Activated T-helper 1 cell treated with anti-CD3 and anti-CD28 coated beads, Interleukin-12 subunit alpha, Interleukin-12 subunit beta, Interleukin-2, Interleukin-4 antibody, amounts not matched to agents 30 ng/mL and 10 ng/mL and 1 ng/mL, durations not matched to agents 14 hours and 24 hours and 36 hours (primary cell): ENCODE data around the gene HACD2. TPM values are rescaled to one million over a fixed set of nuclear protein-coding genes. Genes with fewer than 3 reads are reported as not detected.

ENCODE experiments used
- DNase-seq: peaks from one replicate; pipeline ENCODE4 v3.0.0; 2021; ENCODE audit warnings: low spot score
- H3K27ac Mint-ChIP-seq: one replicate; pipeline ENCODE4 v1.8.0; 2021; ENCODE audit warnings: mild to moderate bottlenecking, mixed read lengths
- H3K27me3 Mint-ChIP-seq: one replicate; pipeline ENCODE4 v1.8.0; 2022; ENCODE audit warnings: mild to moderate bottlenecking, moderate library complexity, mixed read lengths; ENCODE audit not compliant: insufficient read depth
- H3K36me3 Mint-ChIP-seq: one replicate; pipeline ENCODE4 v1.8.0; 2021; ENCODE audit warnings: low read depth, mixed read lengths
- H3K4me1 Mint-ChIP-seq: one replicate; pipeline ENCODE4 v1.8.0; 2021; ENCODE audit warnings: low read depth, mixed read lengths
- H3K4me3 Mint-ChIP-seq: one replicate; pipeline ENCODE4 v1.8.0; 2021; ENCODE audit warnings: mild to moderate bottlenecking, moderate library complexity, mixed read lengths
- H3K9me3 Mint-ChIP-seq: one replicate; pipeline ENCODE4 v1.8.0; 2021; ENCODE audit warnings: mixed read lengths
- intact Hi-C: fragments of 100-400 bp; cut with micrococcal nuclease; formaldehyde crosslinking; loops from one replicate; pipeline ENCODE4 v1.15.1; 2024
- total RNA-seq: library from RNA; stranded (reverse); gene quantifications from 2 replicates; pipeline ENCODE4 v1.2.3, GENCODE V29; 2022

The HACD2 gene
- total RNA-seq, 1 donor from 2014 or later, result 31.5 TPM

DNA sequence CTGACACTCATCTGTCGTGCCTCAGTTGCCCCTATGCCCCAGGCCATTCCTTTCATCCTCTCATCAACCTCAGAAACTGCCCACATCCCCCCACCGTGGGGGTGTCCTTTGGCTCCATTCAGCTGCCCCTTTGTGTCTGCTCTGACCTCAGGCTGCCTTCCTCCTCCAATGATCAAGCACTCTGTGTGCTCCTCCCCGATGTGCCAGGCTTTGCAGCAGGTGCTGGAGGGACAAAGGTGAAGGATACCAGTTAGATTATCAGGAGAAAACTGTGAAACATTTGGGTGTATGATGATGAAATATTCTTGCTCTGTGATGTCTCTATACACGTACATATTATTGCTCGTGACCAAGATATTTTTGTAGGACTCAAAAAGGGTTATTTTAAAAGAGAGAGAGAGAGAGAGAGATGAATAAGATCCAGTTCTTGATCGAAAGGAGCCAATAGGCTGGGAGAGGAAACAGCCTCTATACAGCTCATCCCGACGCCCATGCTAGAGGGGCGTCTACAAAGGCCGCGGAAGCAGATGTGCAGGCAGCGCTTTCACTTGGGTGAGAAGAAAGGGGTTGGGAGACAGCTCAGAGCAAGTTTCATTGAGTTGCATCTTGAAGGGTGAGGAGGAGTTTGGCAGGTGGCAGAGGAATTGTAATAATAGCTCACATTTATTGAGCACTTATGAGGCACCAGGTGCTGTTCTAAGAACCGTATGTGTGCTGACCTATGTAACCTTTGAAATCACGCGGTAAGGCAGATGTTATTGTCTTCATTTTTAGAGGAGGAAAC, 107.7 kb downstream of the HACD2 start:
- Mint-ChIP-seq H3K9me3 (no peaks in the 10 kb centered on the region), H3K4me3 (no peak overlapping the region), H3K36me3 (no peaks in the 10 kb centered on the region), H3K4me1 (no peaks in the 10 kb centered on the region), H3K27ac (no peak overlapping the region), H3K27me3 (peaks cover 3% of the 10 kb centered on the region)
- intact Hi-C loops, result no loop called here
- no peak for DNase-seq

DNA sequence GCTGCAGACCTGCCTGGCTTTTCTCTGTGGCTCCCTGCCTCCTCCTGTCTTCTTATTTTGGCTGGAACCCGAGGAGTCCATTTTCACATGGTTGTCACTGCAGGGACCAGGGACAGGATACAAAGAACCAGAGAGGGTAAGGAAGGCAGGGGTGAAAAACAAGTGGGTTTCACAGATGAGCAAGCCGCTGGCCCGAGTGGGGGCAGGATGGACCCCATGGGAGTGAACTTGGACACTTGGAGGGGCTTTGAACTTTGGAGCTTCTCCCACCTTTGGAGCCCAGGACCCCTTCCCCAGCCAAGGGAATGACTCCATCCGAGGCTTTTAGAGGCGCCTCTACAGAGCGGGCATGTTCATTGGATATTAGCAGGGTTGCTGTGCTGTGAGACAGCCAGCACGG, 109.1 kb downstream of the HACD2 start:
- no peak overlapping the region for H3K27ac Mint-ChIP-seq
- H3K27me3 Mint-ChIP-seq, result peaks cover 3% of the 10 kb centered on the region
- no peaks in the 10 kb centered on the region for H3K36me3 Mint-ChIP-seq
- H3K4me3 Mint-ChIP-seq, result no peak overlapping the region
- no peaks in the 10 kb centered on the region for H3K4me1 Mint-ChIP-seq
- H3K9me3 Mint-ChIP-seq, result no peaks in the 10 kb centered on the region
- intact Hi-C loops, result no loop called here
- no peak for DNase-seq

DNA sequence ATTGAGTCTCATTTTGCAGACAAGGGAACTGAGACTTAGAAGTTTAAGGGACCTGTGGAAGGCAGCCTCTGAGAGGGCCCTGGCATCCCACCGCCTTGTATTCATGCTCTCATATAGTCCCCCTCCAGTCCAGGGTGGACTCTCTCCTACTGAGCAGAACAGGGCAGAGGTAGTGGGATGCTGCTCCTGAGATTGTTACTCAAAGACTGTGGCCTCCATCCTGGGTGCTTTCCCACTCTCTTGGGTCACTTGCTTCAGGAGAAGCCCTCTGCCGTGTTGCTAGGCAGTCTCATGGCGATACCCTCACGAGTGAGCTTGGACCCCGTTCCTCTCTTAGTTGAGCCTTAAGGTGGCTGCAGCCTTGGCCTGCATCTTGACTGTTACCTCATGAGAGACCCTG, 113.7 kb downstream of the HACD2 start:
- Mint-ChIP-seq H3K4me1 (no peaks in the 10 kb centered on the region), H3K36me3 (no peaks in the 10 kb centered on the region), H3K27me3 (peaks cover 8% of the 10 kb centered on the region), H3K4me3 (no peak overlapping the region), H3K9me3 (no peaks in the 10 kb centered on the region), H3K27ac (no peak overlapping the region)
- intact Hi-C loops, result no loop called here
- DNase-seq, result no peak

DNA sequence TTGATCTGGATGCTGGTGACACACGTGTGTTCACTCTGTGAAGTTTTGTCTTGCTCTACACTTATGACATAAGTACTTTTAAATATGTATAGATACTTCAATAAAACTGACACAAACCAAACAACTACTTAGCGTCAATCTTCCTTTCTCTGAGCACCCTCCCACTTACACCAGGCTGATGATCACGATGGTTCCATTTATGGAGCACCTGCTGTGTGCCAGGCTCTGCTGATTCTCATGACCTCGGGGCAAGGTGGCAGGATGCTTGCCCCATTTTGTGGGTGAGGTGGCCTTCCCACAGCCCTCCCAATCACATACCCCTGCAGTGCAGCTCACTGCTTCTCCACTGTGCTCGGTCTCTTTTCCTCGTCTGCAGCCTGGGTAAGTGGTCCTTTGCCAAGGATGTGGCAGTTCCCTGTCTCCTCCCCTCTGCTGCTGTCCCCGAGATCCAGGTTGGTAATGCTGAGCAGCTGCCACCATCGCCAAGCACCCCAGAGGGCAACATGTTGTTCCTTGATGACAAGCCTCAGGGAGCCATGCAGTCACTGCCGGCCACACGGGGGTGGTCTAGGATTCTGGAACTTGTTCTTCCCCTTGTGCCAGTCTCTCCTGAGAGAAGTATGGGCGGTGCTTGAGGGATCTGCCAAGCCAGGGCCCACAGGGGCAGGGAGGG, 115.4 kb downstream of the HACD2 start:
- intact Hi-C loops, result no loop called here
- H3K36me3 Mint-ChIP-seq, result no peaks in the 10 kb centered on the region

DNA sequence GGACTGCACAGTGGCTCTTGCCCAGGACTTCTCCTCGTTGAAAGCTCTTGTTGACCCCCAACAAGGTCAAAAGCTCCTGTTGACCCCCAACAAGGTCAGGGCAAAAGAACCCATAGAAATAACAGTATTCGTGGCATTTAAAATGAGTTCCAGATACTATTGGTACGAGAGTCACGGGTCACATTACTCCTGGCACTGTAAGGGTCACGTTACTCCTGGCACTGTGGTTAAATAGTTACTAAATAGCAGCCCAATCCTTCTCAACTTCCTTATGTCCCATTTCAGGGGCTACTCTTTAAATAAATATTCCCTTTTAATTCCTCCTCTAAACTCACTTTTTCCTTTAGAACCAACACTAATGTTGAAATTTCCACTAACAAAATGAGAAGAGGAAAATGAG, 117.8 kb downstream of the HACD2 start:
- DNase-seq, result no peak
- peaks cover 15% of the 10 kb centered on the region for H3K27me3 Mint-ChIP-seq
- H3K36me3 Mint-ChIP-seq, result no peaks in the 10 kb centered on the region
- no peaks in the 10 kb centered on the region for H3K4me1 Mint-ChIP-seq
- no peak overlapping the region for H3K4me3 Mint-ChIP-seq
- no peak overlapping the region for H3K27ac Mint-ChIP-seq
- no peaks in the 10 kb centered on the region for H3K9me3 Mint-ChIP-seq
- intact Hi-C loops, result no loop called here

More for the DNA sequence above, 115.4 kb downstream of the HACD2 start:
- DNase-seq, result no peak
- H3K27ac Mint-ChIP-seq, result no peak overlapping the region
- peaks cover 5% of the 10 kb centered on the region for H3K27me3 Mint-ChIP-seq
- H3K4me1 Mint-ChIP-seq, result no peaks in the 10 kb centered on the region
- H3K4me3 Mint-ChIP-seq, result no peak overlapping the region
- no peaks in the 10 kb centered on the region for H3K9me3 Mint-ChIP-seq

DNA sequence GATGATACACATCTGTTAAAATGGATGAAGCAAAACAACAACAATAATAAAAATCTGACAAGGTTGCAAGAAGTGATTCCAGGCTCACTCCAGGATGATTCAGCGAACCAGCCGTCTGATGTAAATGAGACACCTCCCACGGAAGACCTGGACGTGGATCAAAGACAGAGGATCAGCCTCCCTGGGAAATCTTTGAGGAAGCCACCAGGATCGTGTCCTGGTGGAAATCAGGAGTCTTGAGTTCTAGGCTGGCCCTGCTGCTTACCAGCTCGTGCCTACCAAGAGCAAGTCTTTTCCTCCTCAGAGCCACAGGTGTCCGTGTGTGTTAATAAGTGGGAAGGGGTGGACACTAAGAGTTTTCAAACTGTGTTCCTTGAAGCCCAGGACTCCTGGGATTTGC, 120.6 kb downstream of the HACD2 start:
- no peak overlapping the region for H3K4me3 Mint-ChIP-seq
- H3K27ac Mint-ChIP-seq, result no peak overlapping the region
- peaks cover 15% of the 10 kb centered on the region for H3K27me3 Mint-ChIP-seq
- H3K36me3 Mint-ChIP-seq, result no peaks in the 10 kb centered on the region
- intact Hi-C loops, result no loop called here
- no peak for DNase-seq
- H3K9me3 Mint-ChIP-seq, result no peaks in the 10 kb centered on the region
- H3K4me1 Mint-ChIP-seq, result no peaks in the 10 kb centered on the region

DNA sequence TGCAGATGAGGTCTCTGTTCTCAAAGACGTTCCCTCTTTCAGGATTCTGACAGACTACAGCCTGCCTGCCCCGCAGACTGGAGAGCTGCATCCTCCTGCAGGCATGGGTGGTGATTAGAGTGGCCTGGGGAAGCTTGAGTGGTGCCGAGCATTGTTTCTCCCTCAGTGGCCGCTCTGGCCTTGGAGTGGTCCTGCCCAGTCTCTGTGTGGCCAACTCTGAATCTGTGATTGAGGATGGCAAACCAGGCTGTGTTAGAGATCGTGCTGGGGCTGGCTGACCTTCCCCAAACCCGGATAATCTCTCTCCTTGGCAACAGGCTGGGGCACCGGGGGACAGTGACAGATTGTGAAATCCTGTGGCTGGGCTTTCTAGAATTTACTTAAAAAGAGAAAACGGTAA, 125.0 kb downstream of the HACD2 start:
- no peak overlapping the region for H3K27ac Mint-ChIP-seq
- no peaks in the 10 kb centered on the region for H3K36me3 Mint-ChIP-seq
- intact Hi-C loops, result no loop called here
- no peak overlapping the region for H3K4me3 Mint-ChIP-seq
- no peak for DNase-seq
- H3K9me3 Mint-ChIP-seq, result no peaks in the 10 kb centered on the region
- no peaks in the 10 kb centered on the region for H3K4me1 Mint-ChIP-seq
- H3K27me3 Mint-ChIP-seq, result peaks cover 13% of the 10 kb centered on the region

DNA sequence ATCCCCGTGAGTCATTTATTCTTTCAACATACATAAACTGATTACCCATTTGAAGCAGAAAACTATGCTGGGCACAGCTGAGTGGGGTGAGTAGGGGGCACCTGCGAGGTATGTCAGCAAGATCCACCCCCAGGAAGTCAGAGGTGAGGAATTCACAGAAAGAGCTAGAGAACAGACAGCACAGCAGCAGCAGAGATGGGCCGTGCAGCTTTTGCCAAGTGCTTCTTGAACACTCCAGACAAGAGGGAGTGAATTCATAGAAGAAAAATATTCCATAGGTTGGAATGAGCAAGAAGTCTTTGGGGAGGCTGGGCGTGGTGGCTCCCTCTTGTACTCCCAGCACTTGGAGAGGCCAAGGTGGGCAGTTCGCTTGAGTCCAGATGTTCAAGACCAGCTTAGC, 126.6 kb downstream of the HACD2 start:
- Mint-ChIP-seq H3K4me3 (no peak overlapping the region), H3K27me3 (peaks cover 9% of the 10 kb centered on the region), H3K9me3 (no peaks in the 10 kb centered on the region), H3K4me1 (no peaks in the 10 kb centered on the region), H3K27ac (no peak overlapping the region), H3K36me3 (no peaks in the 10 kb centered on the region)
- no peak for DNase-seq
- intact Hi-C loops, result no loop called here

DNA sequence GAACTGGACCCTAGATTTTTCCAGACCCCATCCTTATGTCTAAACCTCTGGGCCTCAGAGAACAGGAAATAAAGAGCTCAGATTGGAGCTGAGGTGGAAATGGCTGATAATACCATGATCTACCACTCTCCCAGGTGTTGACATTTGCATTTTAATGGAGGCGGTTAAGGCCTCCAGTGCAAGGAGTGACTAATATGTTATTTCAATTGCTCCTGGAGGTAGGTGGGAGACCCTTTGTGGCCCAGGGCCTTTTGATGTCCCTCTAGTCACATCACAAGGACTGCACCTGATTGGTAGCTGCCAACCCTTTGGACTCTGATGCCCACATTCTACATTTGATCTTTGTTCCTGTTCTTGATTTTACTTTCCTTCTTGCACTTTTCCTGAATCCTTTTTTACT, 127.0 kb downstream of the HACD2 start:
- H3K27ac Mint-ChIP-seq, result no peak overlapping the region
- no peak for DNase-seq
- H3K36me3 Mint-ChIP-seq, result no peaks in the 10 kb centered on the region
- peaks cover 7% of the 10 kb centered on the region for H3K27me3 Mint-ChIP-seq
- intact Hi-C loops, result no loop called here
- H3K9me3 Mint-ChIP-seq, result no peaks in the 10 kb centered on the region
- H3K4me1 Mint-ChIP-seq, result no peaks in the 10 kb centered on the region
- H3K4me3 Mint-ChIP-seq, result no peak overlapping the region

DNA sequence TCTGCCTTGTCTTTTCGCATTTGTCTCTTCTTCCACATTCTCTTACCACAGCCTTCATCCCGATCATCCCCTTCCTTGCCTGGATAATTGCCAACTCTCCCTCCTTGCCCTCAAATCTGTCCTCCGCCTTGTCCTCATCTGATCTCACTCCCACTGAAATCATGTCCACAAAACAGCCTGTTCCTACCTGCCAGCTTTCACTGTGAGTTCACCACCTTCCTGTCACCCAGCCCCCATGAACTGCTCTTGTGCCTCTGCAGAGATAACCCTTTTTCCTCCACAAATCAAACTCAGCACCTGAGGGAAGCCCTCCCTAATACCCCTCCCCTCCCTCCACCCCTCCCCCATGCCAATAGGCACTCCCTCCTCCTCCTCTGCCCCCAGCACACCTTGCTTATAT, 131.2 kb downstream of the HACD2 start:
- intact Hi-C loops, result no loop called here
- Mint-ChIP-seq H3K27ac (no peak overlapping the region), H3K36me3 (no peaks in the 10 kb centered on the region)

DNA sequence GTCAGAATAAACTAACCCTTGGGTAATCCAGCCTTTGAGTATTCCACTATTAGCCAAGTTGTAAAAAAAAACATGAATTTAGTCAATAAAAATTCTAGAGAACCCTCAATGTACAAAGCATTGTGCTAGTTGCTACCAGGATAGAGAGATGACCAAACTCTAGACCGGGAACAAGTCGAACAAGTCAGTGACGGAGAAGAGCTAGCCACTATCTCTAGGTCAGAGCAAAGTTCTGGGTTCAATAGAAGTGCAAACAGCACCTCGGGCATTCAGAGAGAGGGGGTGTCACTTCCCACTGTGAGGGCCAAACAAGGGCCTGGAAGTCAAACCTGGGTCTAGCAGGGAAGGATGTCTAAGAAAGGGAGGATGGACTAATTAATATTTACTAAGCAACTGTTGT, 133.7 kb downstream of the HACD2 start:
- H3K4me1 Mint-ChIP-seq, result peaks cover 4% of the 10 kb centered on the region
- H3K9me3 Mint-ChIP-seq, result no peaks in the 10 kb centered on the region
- no peak overlapping the region for H3K27ac Mint-ChIP-seq
- DNase-seq, result no peak
- H3K27me3 Mint-ChIP-seq, result peaks cover 45% of the 10 kb centered on the region
- no peak overlapping the region for H3K4me3 Mint-ChIP-seq
- peaks cover 1% of the 10 kb centered on the region for H3K36me3 Mint-ChIP-seq
- intact Hi-C loops, result no loop called here

More for the DNA sequence above, 131.2 kb downstream of the HACD2 start:
- Mint-ChIP-seq H3K4me3 (no peak overlapping the region), H3K27me3 (peaks cover 32% of the 10 kb centered on the region), H3K9me3 (no peaks in the 10 kb centered on the region), H3K4me1 (no peaks in the 10 kb centered on the region)
- no peak for DNase-seq

DNA sequence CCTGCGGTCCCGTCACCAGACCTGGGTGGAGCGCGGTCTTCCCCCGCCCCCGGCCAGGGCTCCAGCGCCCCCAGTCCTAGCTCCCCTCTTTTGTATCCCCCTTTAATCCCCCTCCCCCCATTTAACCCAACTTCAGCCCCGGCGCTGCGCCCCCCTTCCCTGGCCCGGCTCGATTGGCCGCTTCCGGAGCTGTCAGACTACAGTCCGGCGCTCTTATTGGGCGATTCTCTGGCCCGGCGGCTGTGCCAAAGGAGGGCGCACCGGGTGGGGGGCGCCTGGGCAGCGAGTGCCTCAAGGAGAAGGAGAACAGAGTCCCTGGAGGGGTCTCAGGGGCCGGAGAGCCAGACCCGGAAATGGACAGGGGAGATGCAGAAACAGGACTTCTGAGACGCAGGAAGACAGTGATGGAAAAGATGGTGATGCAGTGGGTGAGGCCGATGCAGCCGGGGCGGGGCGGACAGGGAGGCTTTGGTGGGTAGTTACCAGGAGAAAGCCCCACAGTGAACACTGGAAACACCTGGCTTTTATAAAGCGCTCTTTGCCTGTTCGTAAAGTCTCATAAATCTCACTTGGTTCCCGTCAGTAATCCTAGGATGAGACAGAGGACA, 134.8 kb downstream of the HACD2 start:
- intact Hi-C loops, result loop anchor here (2.0 kb wide), 1 partner anchor 101 kb away; no protein-coding TSS in a partner anchor
- DNase-seq, result no peak
- Mint-ChIP-seq H3K27me3 (peaks cover 53% of the 10 kb centered on the region), H3K4me1 (peaks cover 4% of the 10 kb centered on the region), H3K4me3 (peak overlapping the region; percentile 3), H3K9me3 (no peaks in the 10 kb centered on the region), H3K36me3 (peaks cover 1% of the 10 kb centered on the region), H3K27ac (no peak overlapping the region)
